Muscle layer of colon (tissue), 2 donors: Measurements from ENCODE around the gene ZBTB47.

Source experiments
- H3K27ac ChIP-seq: one replicate; pipeline ENCODE4 v1.7.0; 2013; ENCODE audit warnings: low read depth, mild to moderate bottlenecking, low read length, moderate library complexity
- H3K27me3 ChIP-seq, 2 donors: one replicate each; pipeline ENCODE4 v1.7.0; 2013; ENCODE audit warnings: low read length in 2 of 2, mild to moderate bottlenecking in 2 of 2; ENCODE audit not compliant: insufficient read depth in 2 of 2, control insufficient read depth in 1 of 2
- H3K36me3 ChIP-seq: one replicate; pipeline ENCODE4 v1.7.0; 2013; ENCODE audit warnings: mild to moderate bottlenecking, low read length; ENCODE audit not compliant: insufficient read depth
- H3K4me1 ChIP-seq: one replicate; pipeline ENCODE4 v1.7.0; 2013; ENCODE audit warnings: mild to moderate bottlenecking, low read length; ENCODE audit not compliant: insufficient read depth
- H3K4me3 ChIP-seq, 2 donors: one replicate each; pipeline ENCODE4 v1.7.0; 2013; ENCODE audit warnings: low read length in 2 of 2, low read depth in 1 of 2, mild to moderate bottlenecking in 1 of 2, moderate library complexity in 1 of 2
- H3K9ac ChIP-seq: one replicate; pipeline ENCODE4 v1.7.0; 2013; ENCODE audit warnings: low read length
- H3K9me3 ChIP-seq: one replicate; pipeline ENCODE4 v1.7.0; 2013; ENCODE audit warnings: mild to moderate bottlenecking, low read length
- donor health status: abdominal sarcoma.
- donor health status: Adenocarcinoma of cecum.

ZBTB47 gene

GRCh38 chr3:42654331-42655201, 1.1 kb downstream of the ZBTB47 start:
- H3K9ac ChIP-seq: peak overlapping the region; percentile 53
- H3K36me3 ChIP-seq: peaks cover 12% of the 10 kb centered on the region
- peaks cover 56% of the 10 kb centered on the region for H3K4me1 ChIP-seq
- H3K27me3 ChIP-seq: no peaks in the 10 kb centered on the region
- H3K27ac ChIP-seq: peak overlapping the region; percentile 81
- H3K4me3 ChIP-seq: peak overlapping the region; percentile 63 to 80
- no peaks in the 10 kb centered on the region for H3K9me3 ChIP-seq

- peaks cover 9% of the 10 kb centered on the region for H3K36me3 ChIP-seq
- peaks cover 57% of the 10 kb centered on the region for H3K4me1 ChIP-seq
- H3K27me3 ChIP-seq: no peaks in the 10 kb centered on the region
- no peaks in the 10 kb centered on the region for H3K9me3 ChIP-seq
- peak overlapping the region; percentile 63 to 65 for H3K4me3 ChIP-seq
- peak overlapping the region; percentile 81 for H3K27ac ChIP-seq
- peak overlapping the region; percentile 53 for H3K9ac ChIP-seq
Observed at GRCh38 chr3:42655331-42655888, 1.9 kb downstream of the ZBTB47 start.

GRCh38 chr3:42655980-42656679, 2.6 kb downstream of the ZBTB47 start:
- Histone ChIP-seq H3K4me3 (peak overlapping the region in 1 of 2 donors; percentile 65), H3K9ac (no peak overlapping the region), H3K36me3 (peaks cover 2% of the 10 kb centered on the region), H3K27ac (peak overlapping the region; percentile 81), H3K9me3 (no peaks in the 10 kb centered on the region), H3K27me3 (no peaks in the 10 kb centered on the region), H3K4me1 (peaks cover 50% of the 10 kb centered on the region)

- H3K4me1 ChIP-seq: peaks cover 41% of the 10 kb centered on the region
- no peak overlapping the region for H3K4me3 ChIP-seq
- H3K9ac ChIP-seq: no peak overlapping the region
Observed at GRCh38 chr3:42656680-42657610, 3.4 kb downstream of the ZBTB47 start.

GRCh38 chr3:42657675-42658074, 4.2 kb downstream of the ZBTB47 start:
- Histone ChIP-seq H3K27me3 (no peaks in the 10 kb centered on the region), H3K9ac (no peak overlapping the region), H3K9me3 (no peaks in the 10 kb centered on the region), H3K27ac (no peak overlapping the region), H3K4me1 (peaks cover 34% of the 10 kb centered on the region), H3K4me3 (no peak overlapping the region), H3K36me3 (no peaks in the 10 kb centered on the region)

More at GRCh38 chr3:42656680-42657610, 3.4 kb downstream of the ZBTB47 start:
- Histone ChIP-seq H3K36me3 (no peaks in the 10 kb centered on the region), H3K27ac (no peak overlapping the region), H3K27me3 (no peaks in the 10 kb centered on the region), H3K9me3 (no peaks in the 10 kb centered on the region)

GRCh38 chr3:42658091-42658770, 4.7 kb downstream of the ZBTB47 start:
- H3K4me3 ChIP-seq: no peak overlapping the region
- H3K9me3 ChIP-seq: no peaks in the 10 kb centered on the region
- H3K27me3 ChIP-seq: no peaks in the 10 kb centered on the region
- no peaks in the 10 kb centered on the region for H3K36me3 ChIP-seq
- H3K4me1 ChIP-seq: peaks cover 29% of the 10 kb centered on the region
- H3K9ac ChIP-seq: no peak overlapping the region
- H3K27ac ChIP-seq: no peak overlapping the region

GRCh38 chr3:42658771-42659390, 5.4 kb downstream of the ZBTB47 start:
- Histone ChIP-seq H3K4me1 (peaks cover 27% of the 10 kb centered on the region), H3K9ac (no peak overlapping the region), H3K36me3 (no peaks in the 10 kb centered on the region)

GRCh38 chr3:42659451-42660130, 6.1 kb downstream of the ZBTB47 start:
- no peak overlapping the region for H3K9ac ChIP-seq
- no peaks in the 10 kb centered on the region for H3K27me3 ChIP-seq
- H3K4me1 ChIP-seq: peaks cover 27% of the 10 kb centered on the region

More at GRCh38 chr3:42658771-42659390, 5.4 kb downstream of the ZBTB47 start:
- Histone ChIP-seq H3K9me3 (no peaks in the 10 kb centered on the region), H3K4me3 (no peak overlapping the region), H3K27ac (no peak overlapping the region), H3K27me3 (no peaks in the 10 kb centered on the region)

GRCh38 chr3:42660131-42660715, 6.7 kb downstream of the ZBTB47 start:
- Histone ChIP-seq H3K4me3 (no peak overlapping the region), H3K36me3 (no peaks in the 10 kb centered on the region), H3K27me3 (no peaks in the 10 kb centered on the region), H3K9ac (no peak overlapping the region), H3K9me3 (no peaks in the 10 kb centered on the region), H3K27ac (no peak overlapping the region), H3K4me1 (peaks cover 24% of the 10 kb centered on the region)

More at GRCh38 chr3:42659451-42660130, 6.1 kb downstream of the ZBTB47 start:
- H3K9me3 ChIP-seq: no peaks in the 10 kb centered on the region
- no peak overlapping the region for H3K4me3 ChIP-seq
- H3K27ac ChIP-seq: peak overlapping the region; percentile 14
- H3K36me3 ChIP-seq: no peaks in the 10 kb centered on the region
